Upper lobe of right lung (tissue), 1 donor: Measurements from ENCODE around the gene SPATA20. TPM values are rescaled to one million over a fixed set of nuclear protein-coding genes. Genes with fewer than 3 reads are reported as not detected.

Source experiments
- ATAC-seq: fragments of 200-7000 bp; cut with Tn5 transposase; one replicate; pipeline ENCODE4 v1.9.1; 2020; ENCODE audit warnings: mild to moderate bottlenecking, moderate library complexity
- DNase-seq: peaks from one replicate; pipeline ENCODE4 v3.0.0-alpha.2; 2020
- H3K27ac ChIP-seq: fragments of 200-600 bp; one replicate; pipeline ENCODE4 v1.8.0; 2022
- H3K27me3 ChIP-seq: fragments of 200-600 bp; one replicate; pipeline ENCODE4 v1.8.0; 2022; ENCODE audit warnings: mild to moderate bottlenecking
- H3K36me3 ChIP-seq: fragments of 200-600 bp; one replicate; pipeline ENCODE4 v1.8.0; 2022
- H3K4me1 ChIP-seq: fragments of 200-600 bp; one replicate; pipeline ENCODE4 v1.8.0; 2022
- H3K4me3 ChIP-seq: fragments of 200-600 bp; one replicate; pipeline ENCODE4 v1.8.0; 2022; ENCODE audit warnings: mild to moderate bottlenecking
- H3K9me3 ChIP-seq: fragments of 200-600 bp; one replicate; pipeline ENCODE4 v1.8.0; 2022
- intact Hi-C: fragments of 100-400 bp; cut with DNase I; formaldehyde crosslinking; loops from one replicate; pipeline ENCODE4 v1.11.0; 2022
- long read RNA-seq: library from polyadenylated mRNA; unstranded; transcript quantifications from one replicate; pipeline ENCODE4 v2.0.0, GENCODE V29; 2021
- total RNA-seq: library from RNA; stranded (reverse); fragmentation: NEBNext Ultra II Directional; extraction: Animal tissue kit (Norgen Biotek cat#: 25700); gene quantifications from one replicate; pipeline ENCODE4 v1.2.1, GENCODE V29; 2021
- TF ChIP-seq, protein P1 (sequence below): fragments of 200-600 bp; IDR thresholded peaks from one replicate; pipeline ENCODE4 v1.8.0; 2022; ENCODE audit warnings: antibody characterized with exemption
- donor health status: DM: no; HTN: yes; CAD: no; lungs with severe emphysema.

The SPATA20 gene
- 31.6 TPM for total RNA-seq
- long read RNA-seq, transcript SPATA20-201 (17 exons, 2,719 nt), result minor isoform, 17 of 101 reads
- long read RNA-seq, transcript SPATA20-205 (17 exons, 2,734 nt), result major isoform, 32 of 101 reads
- long read RNA-seq, partial matches to known transcripts, result 15 of 101 reads
- long read RNA-seq, other reads (novel, unspliced or antisense), result 33 of 101 reads

DNA sequence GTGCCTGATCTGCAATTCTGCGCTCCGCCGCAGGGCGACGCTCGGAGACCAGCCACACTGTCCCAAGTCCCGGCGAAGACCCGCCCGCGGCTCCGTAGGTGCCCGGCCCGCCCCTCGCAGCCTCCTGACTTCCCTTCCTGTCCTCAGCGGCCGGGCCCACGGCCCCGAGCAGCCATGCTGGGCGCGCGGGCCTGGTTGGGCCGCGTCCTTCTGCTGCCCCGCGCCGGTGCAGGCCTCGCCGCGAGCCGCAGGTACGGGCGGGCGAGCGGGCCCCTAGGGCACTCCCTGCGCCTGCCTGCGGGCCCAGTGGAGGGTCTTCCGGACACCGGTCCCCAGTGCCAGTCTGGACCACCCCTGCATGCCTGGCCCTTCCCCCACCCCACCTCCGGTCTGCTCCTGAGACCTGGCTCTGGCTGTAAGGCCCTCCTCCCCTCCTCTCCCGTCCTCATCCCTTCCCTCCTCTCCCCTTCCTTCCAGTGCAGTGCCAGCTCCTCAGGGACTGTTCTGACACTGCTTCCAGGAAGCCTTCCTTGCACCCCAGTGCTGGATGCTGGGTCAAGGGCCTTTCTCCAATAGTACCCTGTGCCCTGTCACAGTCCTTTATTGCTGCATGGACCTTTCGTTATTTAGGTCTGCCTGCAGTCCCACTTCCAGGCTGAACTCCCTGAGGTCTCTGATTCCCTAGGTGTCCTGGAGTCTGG, at the start of gene SPATA20:
Gene SPATA20 (plus strand): TSS at position 140 of the 701 bp plus-strand sequence. CDS start 35 bp downstream, at position 175.
- TF ChIP-seq, protein P1, sequence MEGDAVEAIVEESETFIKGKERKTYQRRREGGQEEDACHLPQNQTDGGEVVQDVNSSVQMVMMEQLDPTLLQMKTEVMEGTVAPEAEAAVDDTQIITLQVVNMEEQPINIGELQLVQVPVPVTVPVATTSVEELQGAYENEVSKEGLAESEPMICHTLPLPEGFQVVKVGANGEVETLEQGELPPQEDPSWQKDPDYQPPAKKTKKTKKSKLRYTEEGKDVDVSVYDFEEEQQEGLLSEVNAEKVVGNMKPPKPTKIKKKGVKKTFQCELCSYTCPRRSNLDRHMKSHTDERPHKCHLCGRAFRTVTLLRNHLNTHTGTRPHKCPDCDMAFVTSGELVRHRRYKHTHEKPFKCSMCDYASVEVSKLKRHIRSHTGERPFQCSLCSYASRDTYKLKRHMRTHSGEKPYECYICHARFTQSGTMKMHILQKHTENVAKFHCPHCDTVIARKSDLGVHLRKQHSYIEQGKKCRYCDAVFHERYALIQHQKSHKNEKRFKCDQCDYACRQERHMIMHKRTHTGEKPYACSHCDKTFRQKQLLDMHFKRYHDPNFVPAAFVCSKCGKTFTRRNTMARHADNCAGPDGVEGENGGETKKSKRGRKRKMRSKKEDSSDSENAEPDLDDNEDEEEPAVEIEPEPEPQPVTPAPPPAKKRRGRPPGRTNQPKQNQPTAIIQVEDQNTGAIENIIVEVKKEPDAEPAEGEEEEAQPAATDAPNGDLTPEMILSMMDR, result peak; percentile 98
- H3K9me3 ChIP-seq, result no peaks in the 10 kb centered on the region
- H3K27ac ChIP-seq, result peak within 1 kb of the TSS; percentile 78
- H3K4me1 ChIP-seq, result peaks cover 12% of the 10 kb centered on the region
- ATAC-seq (peak; percentile 87), DNase-seq (peak; percentile 96)
- H3K36me3 ChIP-seq, result no peaks in the 10 kb centered on the region
- no peaks in the 10 kb centered on the region for H3K27me3 ChIP-seq
- intact Hi-C loops, result loop anchor here (10.0 kb wide), 2 partner anchors 138 to 298 kb away; no protein-coding TSS in a partner anchor
- H3K4me3 ChIP-seq, result peak within 1 kb of the TSS; percentile 63

DNA sequence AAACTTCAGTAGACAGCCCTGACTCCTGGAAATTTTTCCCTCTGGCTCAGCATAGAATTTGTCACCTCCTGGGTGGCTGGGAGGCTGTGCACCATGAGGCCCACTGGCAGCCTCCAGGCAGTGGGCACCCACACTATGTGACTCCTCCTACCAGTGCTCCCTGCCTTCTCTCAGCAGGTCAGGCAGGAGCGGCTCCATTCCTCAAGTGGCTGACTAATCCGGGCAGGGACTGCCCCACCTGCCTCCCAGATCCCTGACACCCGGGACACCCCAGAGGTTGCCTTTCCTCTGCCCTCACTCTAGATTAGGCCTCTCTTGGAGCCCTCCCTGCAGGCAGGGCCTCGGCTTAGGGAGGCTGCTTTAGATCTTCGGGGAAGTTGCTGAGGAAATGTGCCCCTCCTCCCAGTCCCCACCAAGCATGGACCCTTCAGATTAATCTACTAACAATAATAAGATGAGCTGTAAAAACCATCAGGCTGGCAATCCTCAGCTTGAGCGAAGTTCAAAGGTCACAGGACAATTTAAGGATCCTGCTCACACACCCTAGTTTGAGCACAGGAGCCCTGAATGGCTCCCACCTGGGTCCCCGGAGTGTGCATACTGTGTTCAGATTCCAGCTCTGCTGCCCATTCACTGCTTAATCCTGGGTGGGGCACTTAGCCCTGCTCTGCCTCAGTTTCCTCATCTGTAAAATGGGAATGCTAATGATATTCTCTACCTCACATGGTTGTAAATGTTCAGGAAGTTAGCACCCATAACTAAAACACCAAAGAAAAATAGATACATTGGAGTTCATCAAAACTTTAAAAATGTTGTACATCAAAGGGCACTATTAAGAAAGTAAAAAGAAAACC, 48.7 kb upstream of the SPATA20 start:
- intact Hi-C loops, result no loop called here
- ATAC-seq, result peak; percentile 90
- Histone ChIP-seq H3K4me1 (no peaks in the 10 kb centered on the region), H3K36me3 (no peaks in the 10 kb centered on the region), H3K9me3 (no peaks in the 10 kb centered on the region), H3K27me3 (no peaks in the 10 kb centered on the region), H3K27ac (no peak overlapping the region), H3K4me3 (no peak overlapping the region)
- TF ChIP-seq, protein P1, result no peak
- no peak for DNase-seq

DNA sequence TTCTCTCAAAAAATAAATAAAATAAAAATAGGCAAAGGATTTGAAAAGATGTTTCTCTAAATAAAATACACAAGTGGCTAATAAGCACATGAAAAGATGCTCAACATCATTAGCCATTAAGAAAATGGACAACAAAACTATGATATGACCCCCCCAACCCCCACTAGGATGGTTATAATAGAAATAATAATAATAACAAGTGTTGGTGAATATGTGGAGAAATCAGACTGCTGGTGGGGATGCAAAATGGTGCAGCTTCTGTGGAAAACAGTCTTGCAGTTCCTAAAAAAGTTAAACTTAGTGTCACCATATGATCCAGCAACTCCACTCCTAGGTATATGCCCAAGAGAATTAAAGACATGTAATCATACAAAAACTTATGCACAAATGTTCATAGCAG, 47.7 kb upstream of the SPATA20 start:
- H3K4me1 ChIP-seq, result no peaks in the 10 kb centered on the region
- DNase-seq, result no peak
- no peak overlapping the region for H3K4me3 ChIP-seq
- H3K9me3 ChIP-seq, result no peaks in the 10 kb centered on the region
- TF ChIP-seq, protein P1, result no peak
- no peaks in the 10 kb centered on the region for H3K27me3 ChIP-seq
- H3K27ac ChIP-seq, result no peak overlapping the region
- ATAC-seq, result no peak
- intact Hi-C loops, result no loop called here
- H3K36me3 ChIP-seq, result no peaks in the 10 kb centered on the region

DNA sequence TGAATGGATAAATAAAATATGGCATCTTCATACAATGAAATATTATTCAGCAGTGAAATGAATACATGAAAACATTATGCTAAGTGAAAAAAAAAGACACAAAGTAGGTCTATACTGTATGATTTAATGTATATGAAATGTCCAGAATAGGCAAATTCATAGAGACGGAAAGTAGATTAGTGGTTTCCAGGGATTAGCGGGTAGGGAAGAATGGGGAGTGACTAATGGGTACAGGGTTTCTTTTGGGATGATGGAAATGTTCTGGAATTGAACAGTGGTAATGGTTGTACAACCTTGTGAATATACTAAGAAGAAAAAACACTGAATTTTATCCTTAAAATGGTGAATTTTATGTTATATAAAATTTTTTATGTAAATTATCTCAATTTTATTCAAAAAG, 47.3 kb upstream of the SPATA20 start:
- ATAC-seq (no peak), DNase-seq (no peak)
- intact Hi-C loops, result no loop called here
- Histone ChIP-seq H3K4me1 (no peaks in the 10 kb centered on the region), H3K9me3 (no peaks in the 10 kb centered on the region), H3K27me3 (no peaks in the 10 kb centered on the region), H3K27ac (no peak overlapping the region), H3K36me3 (no peaks in the 10 kb centered on the region), H3K4me3 (no peak overlapping the region)
- TF ChIP-seq, protein P1, result no peak

DNA sequence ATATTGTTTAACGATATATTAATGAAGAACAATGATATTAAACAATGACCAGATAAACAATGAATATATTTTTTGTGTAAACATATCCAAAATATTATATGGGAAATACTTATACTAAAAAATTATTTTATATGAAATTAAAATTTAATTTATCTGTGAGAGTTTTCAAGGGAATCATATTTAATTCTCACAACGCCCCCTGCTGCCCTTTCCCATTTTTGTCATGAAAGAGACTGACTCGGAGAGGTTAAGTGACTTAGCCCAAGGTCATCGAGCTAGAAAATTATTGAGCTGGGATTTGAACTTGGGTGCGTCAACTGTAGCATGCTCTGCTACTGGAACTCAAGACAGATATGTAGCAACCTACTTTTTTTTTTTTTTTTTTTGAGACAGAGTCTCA, 45.9 kb upstream of the SPATA20 start:
- DNase-seq (no peak), ATAC-seq (no peak)
- H3K36me3 ChIP-seq, result no peaks in the 10 kb centered on the region
- no peaks in the 10 kb centered on the region for H3K4me1 ChIP-seq
- no peaks in the 10 kb centered on the region for H3K27me3 ChIP-seq
- H3K4me3 ChIP-seq, result no peak overlapping the region
- H3K9me3 ChIP-seq, result no peaks in the 10 kb centered on the region
- intact Hi-C loops, result no loop called here
- TF ChIP-seq, protein P1, result peak; percentile 49
- no peak overlapping the region for H3K27ac ChIP-seq
